ENCODE results near the gene S1PR2.
"Not testable (repeated sequence)": the region's sequence is repeated elsewhere in the genome, so short reads cannot be mapped to it uniquely, and the experiment has no call there.

The S1PR2 gene

GRCh38 chr19:10190026-10190425 lies 41.1 kb downstream of the S1PR2 start:
- DNase-seq (ENCODE audit: low read depth) = no peak

DNA sequence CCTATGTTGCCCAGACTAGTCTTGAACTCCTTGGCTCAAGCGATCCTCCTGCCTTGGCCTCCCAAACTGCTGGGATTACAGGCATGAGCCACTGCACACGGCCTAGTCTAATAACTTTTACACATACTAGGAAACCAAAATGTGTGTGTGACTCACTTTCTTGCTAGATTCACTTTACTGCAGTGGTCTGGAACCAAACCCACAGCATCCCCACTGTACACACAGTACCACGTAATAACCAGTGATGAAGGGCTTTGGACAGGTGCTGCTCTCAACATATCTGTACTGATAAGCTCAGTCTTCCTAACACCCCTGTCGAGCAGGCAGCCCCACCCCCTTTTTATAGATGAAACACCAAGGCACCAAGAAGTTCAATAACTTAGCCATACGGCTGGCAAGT lies 41.5 kb downstream of the S1PR2 start:
- no peak for DNase-seq (ENCODE audit: low read depth)

GRCh38 chr19:10187315-10187714 lies 43.8 kb downstream of the S1PR2 start:
- DNase-seq (ENCODE audit: low read depth) = no peak

DNA sequence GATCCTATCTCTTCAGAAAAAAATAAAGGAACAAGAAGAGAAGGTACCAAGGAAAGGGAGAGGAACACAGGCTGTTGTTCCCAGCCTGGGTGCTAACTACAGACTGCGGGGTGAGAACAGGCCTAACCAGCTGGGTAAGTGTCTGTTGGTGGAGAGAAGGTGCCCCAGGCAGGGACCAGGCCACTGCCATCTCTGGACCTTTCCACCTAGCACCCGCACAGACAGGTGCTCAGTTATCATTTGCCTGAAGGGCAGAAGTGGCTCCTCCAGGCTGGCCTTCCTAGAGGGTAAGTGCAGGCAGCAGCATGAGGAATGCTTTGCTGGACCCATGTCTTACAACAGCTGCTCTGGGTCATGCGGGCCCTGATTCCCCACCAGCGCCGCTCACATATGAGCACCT lies 46.5 kb downstream of the S1PR2 start:
- DNase-seq (ENCODE audit: low read depth) = no peak

DNA sequence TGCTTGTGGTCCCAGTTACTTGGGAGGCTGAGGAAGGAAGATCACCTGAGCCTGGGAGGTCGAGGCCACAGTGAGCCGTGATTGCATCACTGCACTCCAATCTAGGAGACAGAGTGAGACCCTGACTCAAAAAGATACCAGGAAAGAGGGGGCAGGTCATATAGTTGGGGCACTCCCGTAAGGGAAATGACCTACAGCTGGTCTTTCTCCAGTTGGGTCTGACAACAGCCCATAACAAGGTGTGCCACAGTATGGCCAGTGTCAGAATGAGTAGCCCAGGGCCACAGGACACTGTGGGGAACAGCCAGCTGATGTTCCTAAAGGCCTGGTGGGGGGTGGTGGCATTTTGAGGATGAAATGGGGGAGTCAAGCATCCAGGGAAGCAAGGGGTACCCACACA lies 47.2 kb downstream of the S1PR2 start:
- DNase-seq (ENCODE audit: low read depth) = no peak

- no peak for DNase-seq (ENCODE audit: low read depth)
These were observed 48.3 kb downstream of the S1PR2 start for GRCh38 chr19:10182847-10183246.

GRCh38 chr19:10182076-10182475 lies 49.1 kb downstream of the S1PR2 start:
- no peak for DNase-seq (ENCODE audit: low read depth)

GRCh38 chr19:10180459-10180858 lies 50.7 kb downstream of the S1PR2 start:
- DNase-seq (ENCODE audit: low read depth) = no peak

- not testable (repeated sequence) for DNase-seq (ENCODE audit: low read depth)
These were observed 51.1 kb downstream of the S1PR2 start for GRCh38 chr19:10180024-10180423.

GRCh38 chr19:10173527-10173926 lies 57.6 kb downstream of the S1PR2 start:
- no peak for DNase-seq (ENCODE audit: low read depth)
